CD4-positive, alpha-beta T cell treated with Interleukin-4 for 1 hour (primary cell): Measurements from ENCODE around the gene LRP1-AS.
A peak's percentile ranks its signal among the peaks of the same experiment; 100 is the strongest.

Source experiments
- DNase-seq, 2 donors: peaks; one replicate each; pipeline ENCODE4 v3.0.0-alpha.2; 2020 to 2022

Gene LRP1-AS

DNA sequence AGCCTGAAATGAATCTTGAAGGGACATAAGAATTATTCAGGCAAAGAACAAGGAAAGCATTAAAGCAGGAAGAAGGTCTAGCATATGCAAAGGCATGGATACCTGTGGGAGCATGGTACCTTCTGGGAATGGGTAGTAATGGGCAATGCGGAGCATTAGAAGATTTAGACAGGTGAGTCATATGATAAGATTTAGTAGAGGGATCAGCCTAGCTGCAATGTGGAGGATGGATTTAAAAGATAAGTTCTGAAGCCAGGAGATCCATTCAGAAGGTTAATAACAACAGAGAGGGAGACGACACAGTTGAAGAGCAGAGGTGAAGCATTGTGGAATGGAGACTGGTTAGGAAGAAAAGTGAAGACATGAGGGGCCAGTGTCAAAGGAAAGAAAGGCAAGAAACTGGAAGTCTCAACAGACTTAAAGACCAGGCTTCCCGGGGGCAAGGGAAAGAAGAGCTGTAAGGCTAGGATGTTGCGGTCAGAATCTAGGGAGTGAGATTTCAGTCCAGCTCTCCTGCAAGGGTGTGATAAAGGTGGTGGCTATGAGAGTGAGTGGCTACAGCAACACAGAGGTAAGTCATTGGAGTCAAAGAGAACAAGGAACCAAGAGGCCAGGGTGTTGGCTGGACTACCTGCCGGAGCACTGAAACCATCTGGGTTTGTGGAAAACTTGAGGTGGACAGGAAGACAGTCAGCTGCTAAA is 30.7 kb downstream of the LRP1-AS start:
- DNase-seq: no peak

DNA sequence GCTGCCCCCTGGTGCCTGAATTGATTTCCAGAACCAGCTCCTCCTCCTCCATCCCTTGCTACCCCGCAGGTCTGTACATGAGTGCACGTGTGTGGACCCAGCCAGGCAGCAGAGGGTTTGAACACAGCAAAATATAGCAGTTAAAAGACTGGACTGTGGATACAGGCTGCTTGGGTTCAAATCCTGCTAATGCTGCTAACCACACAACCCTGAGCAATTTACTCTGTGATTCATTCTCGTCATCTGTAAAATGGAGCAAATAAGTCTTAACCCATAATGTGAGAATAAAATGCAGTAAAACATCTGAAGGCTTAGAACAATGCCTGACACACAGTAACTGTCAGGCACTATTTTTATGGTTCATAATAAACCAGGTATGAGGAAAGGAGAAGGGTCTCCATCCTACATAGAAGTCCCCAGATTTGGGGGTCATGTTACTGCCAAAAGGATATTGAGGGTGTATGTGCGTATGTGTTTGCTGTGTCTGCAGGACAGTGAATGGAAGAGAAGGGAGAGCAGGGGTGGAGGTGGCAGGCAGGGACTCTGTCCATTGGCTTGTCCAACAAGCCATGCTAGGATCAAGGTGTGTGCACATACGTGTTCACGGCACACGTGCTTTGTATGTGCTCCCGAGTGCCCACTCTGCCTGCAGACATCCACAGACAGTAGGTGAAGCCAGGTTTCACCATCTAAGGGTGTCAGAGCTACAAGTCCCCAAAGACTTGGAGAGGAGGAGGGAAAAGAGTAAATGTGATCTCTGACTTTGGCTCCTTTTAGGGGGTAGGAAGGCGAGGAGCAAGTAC is 34.7 kb downstream of the LRP1-AS start:
- no peak for DNase-seq

DNA sequence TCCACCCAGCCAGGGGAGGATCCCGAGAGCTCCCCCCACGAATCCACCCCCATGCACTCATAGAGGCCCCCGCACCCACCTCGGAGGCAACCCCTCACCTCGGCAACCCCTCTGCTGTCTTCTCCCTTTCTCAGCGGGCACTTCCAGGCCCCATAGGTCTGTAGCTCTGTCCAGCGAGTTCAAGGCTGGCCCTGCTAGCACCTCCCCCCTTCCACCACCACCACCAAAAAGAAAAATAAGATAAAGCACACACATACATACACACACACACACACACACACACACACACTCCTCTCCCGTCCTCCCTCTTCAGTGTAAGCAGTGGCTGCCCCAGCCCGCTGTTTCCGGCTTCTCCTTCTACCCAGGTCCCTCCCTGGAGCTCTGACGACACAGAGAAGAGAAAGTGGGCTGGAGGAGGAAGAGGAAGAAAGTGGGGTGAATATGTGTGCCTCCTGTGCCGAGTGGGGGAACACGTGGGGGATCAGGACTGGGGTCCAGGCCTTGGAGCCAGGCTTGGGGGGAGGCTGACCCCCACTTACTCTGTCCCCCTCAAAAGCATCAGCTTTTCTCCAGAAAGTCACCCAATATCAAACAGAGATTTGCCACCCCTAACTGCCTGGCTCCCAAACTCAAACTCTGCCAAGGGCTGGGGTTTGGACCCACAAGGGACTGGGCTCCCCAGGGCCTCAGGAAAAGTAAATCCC is 36.2 kb downstream of the LRP1-AS start, which contains the start of gene STAT6:
STAT6 (minus strand) TSS at position 332 of the 704 bp plus-strand sequence. CDS start 3,084 bp downstream, outside the sequence.
- peak; percentile 93 for DNase-seq

DNA sequence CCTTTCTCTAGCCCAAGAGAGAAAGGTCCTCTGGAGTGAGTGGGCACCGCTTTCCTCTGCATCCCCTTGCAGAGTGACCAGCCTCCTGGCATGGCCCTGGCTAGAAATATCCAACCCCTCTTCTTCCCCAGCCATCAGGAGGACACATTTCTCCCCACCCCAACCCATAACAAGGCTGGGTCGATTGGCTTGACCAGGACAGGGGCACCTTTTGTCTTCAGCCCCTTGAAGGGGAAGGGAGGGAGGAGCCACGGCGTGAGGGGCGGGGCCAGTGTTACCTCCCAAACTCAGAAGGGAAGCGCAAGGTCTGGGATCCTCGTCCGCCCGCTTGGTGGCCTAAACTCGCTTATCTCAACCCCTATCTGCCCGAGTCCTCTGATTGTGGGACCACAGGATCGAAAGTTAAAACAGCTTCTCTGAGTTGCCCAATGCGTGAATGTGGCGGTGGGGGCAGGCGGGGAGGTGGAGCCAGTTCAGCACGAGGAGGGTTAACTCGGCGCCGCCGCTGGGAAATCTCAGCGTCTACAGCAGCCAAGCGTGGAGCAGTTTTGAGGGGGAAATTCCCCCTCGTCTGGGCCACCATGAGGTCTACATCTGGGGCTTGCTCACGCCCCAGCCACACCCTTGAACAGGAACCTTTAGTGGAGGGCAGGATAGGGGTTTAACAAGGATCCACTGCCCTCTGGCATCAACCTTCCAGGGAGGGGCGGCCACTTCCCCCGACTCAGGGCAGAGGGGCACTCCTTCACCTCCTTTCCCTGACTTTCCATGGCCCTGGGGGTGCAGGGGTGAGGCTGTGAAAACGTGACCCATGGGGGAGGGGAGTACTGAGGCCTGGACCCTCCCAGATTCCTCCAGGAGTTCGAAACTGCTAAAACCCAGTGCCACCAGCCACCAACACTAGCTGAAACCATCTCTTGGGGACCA is 37.1 kb downstream of the LRP1-AS start:
- peak; percentile 84 for DNase-seq

DNA sequence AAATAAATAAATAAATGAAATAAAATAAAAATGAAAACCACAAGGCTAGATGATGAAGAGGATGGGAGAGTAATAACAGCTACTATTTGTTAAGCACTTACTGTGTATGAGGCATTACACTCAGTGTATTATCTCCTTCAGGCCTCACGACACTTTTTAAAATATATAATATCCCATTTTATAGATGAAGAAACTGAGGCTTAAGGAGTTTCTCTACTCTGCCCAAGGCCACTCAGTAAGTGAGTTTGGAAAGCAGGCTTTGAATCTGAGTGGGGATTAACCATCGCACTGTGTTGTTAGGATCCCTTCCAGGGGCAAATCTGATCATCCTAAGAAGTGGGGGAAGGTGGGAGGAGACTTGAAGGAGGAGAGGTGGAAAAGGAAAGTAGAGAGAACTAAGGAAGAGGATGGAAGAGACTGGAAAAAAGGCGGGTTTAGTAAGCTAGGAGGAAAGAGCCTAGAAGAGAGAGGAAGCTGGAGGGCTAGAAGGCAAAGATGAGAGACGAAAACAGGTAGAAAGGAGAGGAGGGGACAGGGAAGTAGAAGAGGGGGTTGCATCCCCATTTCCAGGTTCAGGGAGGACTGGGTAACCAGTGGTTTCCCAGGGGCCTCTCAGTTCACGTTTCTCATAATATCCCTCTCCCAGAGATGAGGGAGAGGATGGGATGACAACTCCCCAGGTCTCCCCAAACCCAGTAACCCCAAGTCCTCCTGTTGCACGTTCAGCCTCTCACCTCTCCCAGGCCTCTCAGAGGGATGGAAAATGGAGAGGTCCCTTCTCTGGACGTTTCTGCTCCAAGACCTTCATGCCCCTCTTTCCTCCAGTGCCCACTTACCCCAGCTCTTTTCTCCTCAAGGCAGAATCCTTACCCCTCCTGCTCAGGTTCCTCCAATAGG is 38.0 kb downstream of the LRP1-AS start:
- DNase-seq: no peak

DNA sequence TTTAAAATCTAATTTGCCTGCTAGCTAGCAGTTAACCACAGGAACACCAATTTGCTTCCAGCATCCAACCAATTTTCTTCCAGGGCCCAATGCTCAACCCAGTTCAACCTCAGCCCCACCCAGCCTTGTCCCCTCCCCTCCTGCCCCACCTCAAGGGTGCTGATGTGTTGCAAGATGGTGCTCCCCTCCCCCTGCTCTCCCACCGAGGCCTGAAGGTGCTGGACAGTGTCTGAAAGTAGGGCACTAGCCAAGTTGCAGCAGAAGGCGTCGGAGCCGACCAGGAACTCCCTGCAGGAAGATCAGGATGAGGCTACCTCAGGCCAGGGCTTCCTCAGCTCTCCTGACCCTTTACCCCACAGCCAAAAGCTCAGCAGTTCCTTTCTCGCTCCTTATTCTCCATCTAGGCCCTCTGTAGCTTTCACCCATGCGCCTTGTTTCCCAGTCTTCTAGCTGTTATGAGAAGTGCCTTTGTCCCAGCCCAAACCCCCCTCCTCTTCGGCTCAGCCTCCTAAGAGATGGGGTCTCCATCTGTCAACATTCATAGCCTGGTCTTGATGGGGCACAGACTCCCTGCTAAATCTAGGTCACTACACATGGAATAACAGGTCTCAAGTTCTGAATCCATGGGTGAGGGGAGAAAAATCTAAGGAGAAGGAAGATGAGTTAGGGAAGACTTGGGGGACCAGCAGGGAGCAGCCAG is 39.8 kb downstream of the LRP1-AS start:
- DNase-seq: no peak

DNA sequence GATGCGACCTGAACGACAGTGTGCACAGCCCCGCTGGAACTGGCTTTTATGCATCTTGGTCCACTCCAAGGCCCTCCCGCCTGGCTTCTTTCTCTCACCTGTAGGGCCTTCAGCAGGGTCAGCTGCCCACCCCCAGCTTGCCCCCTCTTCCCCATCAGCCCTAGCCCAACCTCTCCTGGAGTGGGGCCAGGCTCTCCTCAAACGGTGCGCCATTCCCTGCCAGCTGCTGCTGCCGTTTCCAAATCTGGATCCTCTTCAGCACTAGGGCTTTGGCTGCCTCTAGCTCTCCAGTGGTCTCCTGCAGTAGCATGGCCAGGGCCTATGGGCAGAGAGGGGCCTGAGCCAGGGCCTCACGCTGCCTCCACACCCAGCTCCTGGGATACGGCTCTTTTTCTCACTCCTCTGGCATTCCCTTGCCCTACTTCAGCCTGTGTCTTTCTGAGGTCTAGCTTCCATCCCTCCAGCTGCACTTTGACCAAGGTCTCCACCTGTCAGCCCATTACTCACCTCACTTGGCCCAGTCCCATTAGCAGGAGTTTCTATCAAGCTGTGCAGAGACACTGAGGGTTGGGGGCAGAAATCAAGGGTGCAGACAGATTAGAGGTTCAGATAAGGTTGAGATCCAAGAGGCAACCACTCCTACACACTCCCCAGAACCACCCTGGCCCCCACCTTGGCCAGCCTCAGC is 41.3 kb downstream of the LRP1-AS start:
- DNase-seq: no peak

DNA sequence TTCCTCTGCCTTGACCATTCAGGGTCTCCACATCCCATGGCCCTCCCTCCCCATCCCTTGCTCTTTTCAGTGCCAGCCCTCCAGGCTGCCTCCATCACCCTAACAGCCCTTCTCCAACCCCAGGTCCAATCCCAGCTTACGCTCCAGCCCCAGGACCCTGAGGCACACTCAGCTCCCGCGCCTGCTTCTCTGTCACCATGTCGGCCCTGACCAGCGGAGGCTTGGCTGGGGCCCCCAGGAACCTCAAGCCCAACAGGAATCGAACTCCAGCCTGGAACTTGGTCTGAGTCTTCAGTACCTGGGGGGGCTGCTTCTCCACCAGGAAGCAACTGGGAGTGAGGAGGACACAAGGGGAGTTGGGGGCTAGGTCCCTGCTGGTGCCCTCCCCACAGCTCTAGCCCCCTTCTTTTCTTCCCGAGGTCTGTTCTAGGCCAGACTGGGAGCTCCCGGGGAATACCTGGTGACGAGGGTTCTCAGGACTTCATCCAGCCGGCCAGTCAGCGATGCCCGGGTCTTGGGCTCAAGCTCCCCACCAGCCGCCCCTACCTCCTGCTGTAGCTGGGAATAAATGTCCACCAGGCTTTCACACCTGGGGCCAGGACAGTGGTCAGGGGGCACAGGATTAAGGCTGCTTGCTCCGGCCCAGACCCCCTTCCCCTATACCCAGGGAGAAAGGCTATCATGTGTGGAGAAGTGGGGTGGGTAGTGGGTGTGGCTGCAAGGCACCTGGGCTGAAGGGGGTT is 42.2 kb downstream of the LRP1-AS start:
- DNase-seq: no peak

DNA sequence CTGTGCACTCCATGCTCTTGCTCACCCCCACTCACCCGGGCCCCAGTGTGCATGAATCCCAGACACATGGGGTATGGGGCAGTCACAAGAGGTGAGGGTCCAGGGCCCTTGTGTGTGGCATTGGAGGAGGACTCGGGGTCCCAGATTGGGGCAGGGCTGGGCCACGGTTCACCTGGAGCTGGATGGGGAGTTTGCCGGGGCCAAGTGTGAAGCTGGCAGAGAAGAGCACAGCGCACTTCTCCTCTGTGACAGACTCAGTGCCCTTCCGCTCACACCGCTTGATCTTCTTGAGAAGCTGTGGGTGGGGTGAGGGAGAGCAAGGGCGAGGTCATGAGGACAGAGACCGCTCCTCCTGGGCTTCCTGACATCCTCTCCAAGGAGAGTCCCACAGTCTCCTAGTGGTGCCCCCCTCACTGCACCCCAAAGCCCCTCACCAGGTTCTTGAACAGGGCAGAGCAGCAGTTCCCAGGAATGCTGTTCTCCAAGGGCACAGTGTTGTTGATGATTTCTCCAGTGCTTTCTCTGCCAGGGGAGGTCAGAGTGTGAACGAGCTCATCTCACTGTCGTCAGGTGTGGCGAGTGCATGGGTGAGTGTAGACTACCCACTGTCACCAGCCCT is 43.0 kb downstream of the LRP1-AS start:
- no peak for DNase-seq

DNA sequence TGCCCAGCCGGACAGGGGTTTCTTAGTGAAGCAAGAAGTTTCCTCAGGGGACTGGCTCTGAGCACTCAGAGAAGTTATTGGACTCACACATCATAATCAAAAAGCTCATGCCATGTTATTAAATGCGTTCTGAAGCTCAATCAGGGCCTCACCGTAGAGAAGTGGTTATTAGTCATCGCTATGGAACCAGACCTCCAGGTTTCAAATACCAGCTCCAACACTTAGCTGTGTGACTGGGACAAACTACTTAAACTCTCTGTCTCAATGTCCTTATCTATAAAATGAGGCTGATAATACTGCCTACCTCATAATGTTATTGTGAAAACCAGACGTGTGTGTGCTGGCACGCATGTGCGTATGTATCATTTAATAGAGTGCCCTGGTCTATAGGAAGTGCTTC is 43.6 kb downstream of the LRP1-AS start:
- no peak for DNase-seq

DNA sequence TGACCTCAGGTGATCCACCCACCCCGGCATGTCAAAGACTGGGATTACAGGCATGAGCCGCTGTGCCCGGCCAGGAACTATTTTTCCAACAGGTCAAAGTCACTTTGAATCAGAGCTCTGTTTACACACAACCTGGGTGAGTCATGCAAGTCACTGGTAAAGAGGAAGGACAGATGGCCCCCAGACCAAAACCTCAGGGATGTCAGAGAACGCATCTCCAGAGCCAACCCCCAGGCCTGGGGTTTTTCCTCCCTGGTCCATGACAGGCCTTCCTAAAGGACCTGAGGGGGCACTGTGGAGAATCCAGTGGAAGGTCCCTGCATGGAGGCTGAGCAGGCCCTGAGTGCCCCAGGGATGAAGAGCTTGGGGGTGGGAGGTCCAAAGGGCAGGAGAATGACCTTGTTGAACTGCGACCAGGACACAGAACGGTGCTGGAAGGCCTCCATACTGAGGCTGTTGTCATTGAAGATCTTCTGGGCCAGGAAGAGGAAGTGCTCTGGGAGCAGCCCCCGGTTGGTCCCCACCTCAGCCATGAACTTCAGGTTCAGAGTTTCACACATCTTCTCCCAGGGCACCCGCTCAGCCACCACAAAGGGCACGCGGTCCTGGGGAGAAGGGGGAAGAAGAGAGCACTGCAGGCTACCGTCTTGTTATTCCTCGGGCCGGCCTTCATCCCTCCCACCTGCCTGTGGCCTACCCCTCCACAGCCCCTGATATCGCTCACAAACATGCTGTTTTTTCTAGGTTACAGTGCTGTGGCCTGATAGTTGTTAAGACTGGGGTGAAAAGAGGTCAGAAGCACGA is 45.3 kb downstream of the LRP1-AS start:
- DNase-seq: no peak

DNA sequence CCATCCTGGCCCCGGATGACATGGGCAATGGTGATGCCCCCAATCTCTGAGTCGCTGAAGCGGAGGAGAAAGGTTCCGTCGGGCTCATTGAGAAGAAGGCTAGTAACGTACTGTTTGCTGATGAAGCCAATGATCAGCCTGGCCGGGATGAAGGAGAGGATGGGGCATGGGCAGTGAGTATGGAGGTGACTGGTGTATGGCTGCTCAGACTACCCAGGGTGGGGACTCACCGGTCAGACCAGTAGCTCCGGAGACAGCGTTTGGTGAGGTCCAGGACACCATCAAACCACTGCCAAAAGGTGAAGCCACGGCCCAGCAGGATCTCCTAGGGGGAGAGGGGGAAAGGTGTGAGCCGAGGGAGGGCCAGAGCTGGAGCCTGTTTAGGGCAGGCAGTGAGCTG is 47.7 kb downstream of the LRP1-AS start:
- no peak for DNase-seq

DNA sequence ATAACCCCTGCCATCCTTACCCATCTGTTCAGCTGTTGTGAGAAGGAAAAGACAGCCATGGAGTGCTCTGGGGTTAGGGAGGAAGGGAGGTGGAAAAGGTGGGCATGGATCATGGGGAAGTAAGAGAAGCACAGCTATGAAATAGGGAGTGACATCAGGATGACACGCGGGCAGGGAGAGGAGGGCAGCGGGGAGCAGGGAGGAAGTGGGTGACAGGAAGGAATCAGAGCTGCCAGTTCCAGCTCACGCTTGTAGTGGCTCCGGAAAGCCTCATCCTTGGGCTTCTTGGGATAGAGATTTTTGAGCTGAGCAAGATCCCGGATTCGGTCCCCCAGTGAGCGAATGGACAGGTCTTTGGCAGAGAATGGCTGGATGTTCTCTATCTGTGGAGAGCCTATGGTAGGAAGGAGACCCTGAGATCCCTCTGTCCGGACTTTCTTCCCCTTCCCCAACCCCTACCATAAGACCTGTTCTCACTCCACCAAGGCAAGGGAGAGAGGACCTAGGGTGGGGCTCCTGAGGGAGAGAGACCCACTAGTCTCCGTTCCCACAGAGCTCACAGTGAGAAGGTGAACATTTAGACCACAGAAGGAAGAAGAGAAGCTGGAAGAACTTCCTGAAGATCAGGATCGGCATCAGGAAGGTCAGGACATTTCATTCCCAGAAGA is 48.2 kb downstream of the LRP1-AS start:
- DNase-seq: no peak

DNA sequence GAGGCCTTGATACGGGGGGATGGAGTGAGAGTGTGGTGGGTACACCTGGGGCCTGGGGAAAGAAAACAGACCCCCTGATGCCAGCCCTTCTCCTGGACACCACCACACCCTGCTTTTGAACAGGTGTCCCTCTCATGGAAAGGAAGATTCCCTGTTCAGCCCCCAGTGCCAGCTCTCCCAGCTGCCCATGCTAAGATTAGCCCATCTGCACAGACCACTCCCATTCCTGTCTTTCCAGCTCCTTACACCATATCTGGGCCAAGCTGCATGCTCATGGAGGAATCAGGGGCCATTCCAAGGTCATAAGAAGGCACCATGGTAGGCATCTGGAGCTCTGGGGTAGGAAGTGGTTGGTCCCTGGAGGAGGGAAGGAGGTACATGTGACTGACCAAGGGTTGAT is 48.9 kb downstream of the LRP1-AS start:
- DNase-seq: no peak

DNA sequence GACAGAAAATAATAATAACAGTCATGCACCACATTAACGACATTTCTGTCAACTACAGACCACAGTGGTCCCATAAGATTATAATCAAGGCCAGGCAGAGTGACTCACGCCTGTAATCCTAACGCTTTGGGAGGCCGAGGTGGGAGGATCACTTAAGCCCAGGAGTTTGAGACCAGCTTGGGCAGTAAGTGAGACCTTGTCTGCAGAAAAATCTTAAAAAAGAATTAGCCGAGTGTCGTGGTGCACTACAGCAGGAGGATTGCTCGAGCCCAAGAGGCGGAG is 49.9 kb downstream of the LRP1-AS start:
- no peak for DNase-seq

DNA sequence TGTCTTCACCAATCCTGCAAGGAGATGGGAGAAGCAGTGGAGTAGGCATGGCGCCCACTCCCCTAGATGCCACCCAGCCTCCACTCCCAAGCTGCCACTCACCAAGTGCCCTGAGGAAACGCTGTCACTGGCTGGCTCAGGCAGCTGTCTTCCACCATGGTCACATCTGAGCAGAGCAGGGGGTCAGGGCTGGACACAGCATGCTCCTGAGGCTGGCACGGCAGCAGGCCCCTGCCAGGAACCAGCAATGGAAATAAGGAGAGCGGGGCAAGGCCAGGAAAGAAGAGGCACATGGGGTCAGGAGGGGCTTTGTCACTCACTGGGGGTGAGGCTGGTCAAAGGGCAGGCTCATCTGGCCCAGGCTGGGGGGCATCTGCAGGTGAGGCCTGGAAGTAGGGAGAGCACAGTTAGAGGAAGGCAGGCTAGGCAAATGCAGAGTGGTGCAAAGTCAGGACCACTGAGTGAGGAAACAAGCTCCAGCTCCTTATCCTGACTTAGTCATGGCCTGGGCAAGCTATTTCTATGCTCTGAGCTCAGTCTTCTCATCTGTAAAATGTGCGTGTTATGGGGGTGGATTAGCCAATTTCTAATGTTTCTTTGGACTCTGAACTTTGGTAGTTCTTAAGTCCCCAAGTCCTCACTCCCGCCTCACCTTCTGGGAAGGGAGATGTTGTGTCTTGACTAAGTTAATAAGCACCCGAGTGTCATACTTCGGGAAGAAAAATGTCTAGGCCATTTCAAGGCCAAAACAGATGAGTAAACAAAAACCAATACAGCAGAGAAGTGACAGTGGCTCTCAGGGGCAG is 50.5 kb downstream of the LRP1-AS start:
- no peak for DNase-seq

DNA sequence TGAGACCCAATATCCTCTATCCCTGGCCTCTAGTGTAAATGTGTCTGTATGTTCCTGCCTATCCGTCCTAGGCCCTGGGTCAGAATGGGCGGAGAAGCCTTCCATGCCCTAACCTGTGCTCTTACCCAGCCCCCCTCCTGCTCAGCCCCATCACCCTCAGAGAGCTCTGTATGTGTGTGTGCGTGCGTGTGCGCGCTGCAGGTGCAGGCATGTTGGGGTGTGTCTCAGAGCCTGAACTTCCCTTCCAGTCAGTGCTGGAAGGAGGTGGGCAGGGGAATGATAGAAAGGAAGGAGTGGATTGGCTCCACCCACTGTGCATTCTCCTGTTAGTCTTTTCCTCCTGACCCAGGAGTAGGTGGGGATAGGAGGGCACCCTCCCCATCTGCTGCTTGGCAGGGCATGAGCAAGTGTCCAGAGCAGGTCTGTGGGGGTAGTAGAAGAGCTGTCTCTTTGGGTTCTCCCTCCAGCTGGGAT is 51.3 kb downstream of the LRP1-AS start:
- no peak for DNase-seq
